Lung (tissue), 12 donors: ENCODE data around the gene ATP10A. TPM values are rescaled to one million over a fixed set of nuclear protein-coding genes. Genes with fewer than 3 reads are reported as not detected.

Experiments
- ATAC-seq: fragments of 200-7000 bp; cut with Tn5 transposase; one replicate; pipeline ENCODE4 v1.9.1; 2020; ENCODE audit warnings: moderate number of reproducible peaks; ENCODE audit not compliant: insufficient read depth, low FRiP score
- DNase-seq, 3 donors: peaks; one replicate each; pipeline ENCODE4 v3.0.0-alpha.2; 2013 to 2017
- H3K27ac ChIP-seq, 2 donors: one replicate each; pipeline ENCODE4 v1.5.1; 2013; ENCODE audit warnings: mild to moderate bottlenecking in 2 of 2, moderate library complexity in 2 of 2, control low read depth in 1 of 2, inconsistent platforms in 1 of 2, low read depth in 1 of 2, low read length in 1 of 2
- H3K27me3 ChIP-seq, 3 donors: one replicate each; pipeline ENCODE4 v1.5.1; 2013; ENCODE audit warnings: low read length in 2 of 3; ENCODE audit not compliant: control insufficient read depth in 3 of 3, insufficient read depth in 3 of 3
- H3K36me3 ChIP-seq, 4 donors: one replicate each; pipeline ENCODE4 v1.5.1; 2013; ENCODE audit warnings: low read length in 4 of 4, mild to moderate bottlenecking in 1 of 4, moderate library complexity in 1 of 4; ENCODE audit not compliant: control insufficient read depth in 4 of 4, insufficient read depth in 4 of 4
- H3K4me1 ChIP-seq, 5 donors: one replicate each; pipeline ENCODE4 v1.5.1; 2013; ENCODE audit warnings: low read length in 5 of 5, mild to moderate bottlenecking in 2 of 5, moderate library complexity in 1 of 5; ENCODE audit not compliant: control insufficient read depth in 5 of 5, insufficient read depth in 5 of 5
- H3K4me3 ChIP-seq: one replicate; pipeline ENCODE4 v1.5.1; 2013; ENCODE audit warnings: mild to moderate bottlenecking, control low read depth, moderate library complexity
- H3K9ac ChIP-seq, 2 donors: one replicate each; pipeline ENCODE4 v1.5.1; 2013; ENCODE audit warnings: low read length in 2 of 2, control low read depth in 1 of 2; ENCODE audit not compliant: insufficient read depth in 1 of 2
- H3K9me3 ChIP-seq, 4 donors: one replicate each; pipeline ENCODE4 v1.5.1; 2013; ENCODE audit warnings: low read length in 3 of 4, mild to moderate bottlenecking in 1 of 4, moderate library complexity in 1 of 4; ENCODE audit not compliant: control insufficient read depth in 4 of 4, insufficient read depth in 3 of 4
- WGBS, 2 donors: extraction: QIAGEN DNeasy Blood & Tissue Kit; methylation state at CpG; one replicate each; pipeline ENCODE4 v1.1.7; 2013; 5-methylcytosine and 5-hydroxymethylcytosine counted together
- polyA plus RNA-seq, 2 donors: library from polyadenylated mRNA; stranded (reverse); fragments of 200-250 nt; gene quantifications; one replicate each; pipeline ENCODE4 v1.2.1, GENCODE V29; 2013
- total RNA-seq, 2 donors: library from RNA; depleted of rRNA in 1 of 2; stranded (reverse); fragments of >200 nt in 1 of 2; gene quantifications; one replicate each; pipeline ENCODE4 v1.2.1, GENCODE V29; 2014 to 2021
- TF ChIP-seq, protein P1 (sequence below): IDR thresholded peaks from 2 replicates; pipeline ENCODE4 v1.5.1; 2012; ENCODE audit warnings: mild to moderate bottlenecking; ENCODE audit errors: control extremely low read depth, extremely low read depth
- donor health status: control.
- donor health status: control.
- donor health status: Bipolar disorder and iron deficiency.
- donor health status: healthy.
- donor health status: DM: yes; HTN: yes; CAD: no.

The ATP10A gene
- total and polyA plus RNA-seq, 4 donors, result 4.5 to 33.7 (median 6.2) TPM

DNA sequence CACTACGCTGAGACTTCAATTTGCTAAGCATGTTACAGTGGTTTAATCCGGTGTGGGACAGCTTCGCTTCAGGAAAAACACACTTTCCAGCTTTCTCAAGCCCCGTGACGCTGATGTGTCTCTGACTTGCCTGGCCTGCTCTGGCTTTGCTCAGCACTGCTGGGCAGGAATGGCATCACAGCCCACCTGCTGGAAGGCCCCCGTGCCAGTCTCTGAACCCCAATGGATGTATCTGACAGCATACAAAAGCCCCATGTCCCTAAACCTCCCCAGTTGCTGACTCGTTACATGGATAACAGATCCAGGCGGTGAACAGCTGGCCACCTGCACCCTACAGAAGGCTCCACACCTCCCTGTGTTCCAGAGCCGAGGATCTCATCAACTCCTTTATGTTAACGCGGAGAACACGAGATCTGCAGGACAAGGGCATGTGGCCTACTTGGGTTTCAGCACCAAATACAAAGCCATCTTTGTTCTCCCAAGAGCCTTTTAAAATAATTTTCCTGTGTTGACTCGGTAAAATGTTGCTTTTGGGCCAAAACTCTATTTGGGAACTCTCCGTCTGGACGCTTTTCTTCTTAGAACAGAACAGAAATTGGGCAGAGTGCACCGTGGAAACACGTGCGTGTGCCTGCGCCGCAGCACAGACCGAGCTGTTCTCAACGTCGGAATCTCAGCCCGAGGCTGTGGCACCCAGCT, 61.4 kb downstream of the ATP10A start:
- Histone ChIP-seq H3K36me3 (peaks cover 0 to 1% (median 0%) of the 10 kb centered on the region in 4 donors), H3K4me1 (peaks cover 0 to 10% (median 3%) of the 10 kb centered on the region in 5 donors), H3K27ac (no peak overlapping the region), H3K9ac (no peak overlapping the region), H3K4me3 (no peak overlapping the region), H3K27me3 (no peaks in the 10 kb centered on the region), H3K9me3 (peaks cover 0 to 2% (median 0%) of the 10 kb centered on the region in 4 donors)
- WGBS, 2 donors, result 80 to 81% methylated on average over 24 of the region's 24 CpGs
- ATAC-seq (no peak), DNase-seq (peak in 1 of 3 donors; percentile 39)
- TF ChIP-seq, protein P1, sequence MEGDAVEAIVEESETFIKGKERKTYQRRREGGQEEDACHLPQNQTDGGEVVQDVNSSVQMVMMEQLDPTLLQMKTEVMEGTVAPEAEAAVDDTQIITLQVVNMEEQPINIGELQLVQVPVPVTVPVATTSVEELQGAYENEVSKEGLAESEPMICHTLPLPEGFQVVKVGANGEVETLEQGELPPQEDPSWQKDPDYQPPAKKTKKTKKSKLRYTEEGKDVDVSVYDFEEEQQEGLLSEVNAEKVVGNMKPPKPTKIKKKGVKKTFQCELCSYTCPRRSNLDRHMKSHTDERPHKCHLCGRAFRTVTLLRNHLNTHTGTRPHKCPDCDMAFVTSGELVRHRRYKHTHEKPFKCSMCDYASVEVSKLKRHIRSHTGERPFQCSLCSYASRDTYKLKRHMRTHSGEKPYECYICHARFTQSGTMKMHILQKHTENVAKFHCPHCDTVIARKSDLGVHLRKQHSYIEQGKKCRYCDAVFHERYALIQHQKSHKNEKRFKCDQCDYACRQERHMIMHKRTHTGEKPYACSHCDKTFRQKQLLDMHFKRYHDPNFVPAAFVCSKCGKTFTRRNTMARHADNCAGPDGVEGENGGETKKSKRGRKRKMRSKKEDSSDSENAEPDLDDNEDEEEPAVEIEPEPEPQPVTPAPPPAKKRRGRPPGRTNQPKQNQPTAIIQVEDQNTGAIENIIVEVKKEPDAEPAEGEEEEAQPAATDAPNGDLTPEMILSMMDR, result no peak

DNA sequence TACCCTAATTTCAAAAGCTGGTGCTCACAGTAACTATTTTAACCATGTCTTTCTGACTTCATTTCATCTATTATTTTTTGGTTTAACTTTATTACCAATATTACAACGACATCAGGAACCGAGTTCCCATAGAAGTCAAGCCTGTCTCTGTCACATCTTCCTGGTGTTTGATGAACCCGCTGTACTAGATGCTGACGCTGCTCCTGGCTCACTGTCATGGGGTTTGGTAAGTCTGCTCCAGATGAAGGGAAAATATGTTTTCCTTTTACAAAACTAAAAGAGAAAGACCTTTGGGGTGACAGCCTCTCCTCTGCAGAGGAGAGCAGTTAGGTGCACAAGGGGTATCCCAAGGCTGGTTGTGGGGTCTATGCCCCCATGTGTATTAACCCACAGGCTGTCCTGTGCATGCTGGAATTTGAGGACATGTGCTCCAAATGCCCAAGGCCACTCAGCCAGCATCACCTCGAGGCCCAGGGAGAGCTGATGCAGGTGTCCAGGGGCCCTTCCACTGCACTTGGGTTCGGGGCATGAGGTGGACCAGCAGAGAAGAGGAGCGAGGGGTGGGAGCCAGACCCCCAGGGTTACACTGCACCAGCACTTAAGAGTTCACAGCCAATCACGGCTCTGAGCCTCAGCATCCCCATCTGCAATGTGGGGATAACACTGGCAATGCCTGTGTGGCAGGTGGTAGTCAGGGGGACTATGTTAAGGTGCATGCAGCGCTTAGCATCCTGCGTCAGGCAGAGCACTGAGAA, 62.2 kb downstream of the ATP10A start:
- H3K4me1 ChIP-seq, result peaks cover 0 to 10% (median 3%) of the 10 kb centered on the region in 5 donors
- WGBS, 2 donors, result 91% methylated on average over 10 of the region's 10 CpGs
- no peak overlapping the region for H3K9ac ChIP-seq
- TF ChIP-seq, protein P1, result no peak
- H3K4me3 ChIP-seq, result no peak overlapping the region
- peaks cover 0 to 1% (median 0%) of the 10 kb centered on the region in 4 donors for H3K36me3 ChIP-seq
- peaks cover 0 to 2% (median 0%) of the 10 kb centered on the region in 4 donors for H3K9me3 ChIP-seq
- no peak overlapping the region for H3K27ac ChIP-seq
- DNase-seq (no peak), ATAC-seq (no peak)
- H3K27me3 ChIP-seq, result no peaks in the 10 kb centered on the region

DNA sequence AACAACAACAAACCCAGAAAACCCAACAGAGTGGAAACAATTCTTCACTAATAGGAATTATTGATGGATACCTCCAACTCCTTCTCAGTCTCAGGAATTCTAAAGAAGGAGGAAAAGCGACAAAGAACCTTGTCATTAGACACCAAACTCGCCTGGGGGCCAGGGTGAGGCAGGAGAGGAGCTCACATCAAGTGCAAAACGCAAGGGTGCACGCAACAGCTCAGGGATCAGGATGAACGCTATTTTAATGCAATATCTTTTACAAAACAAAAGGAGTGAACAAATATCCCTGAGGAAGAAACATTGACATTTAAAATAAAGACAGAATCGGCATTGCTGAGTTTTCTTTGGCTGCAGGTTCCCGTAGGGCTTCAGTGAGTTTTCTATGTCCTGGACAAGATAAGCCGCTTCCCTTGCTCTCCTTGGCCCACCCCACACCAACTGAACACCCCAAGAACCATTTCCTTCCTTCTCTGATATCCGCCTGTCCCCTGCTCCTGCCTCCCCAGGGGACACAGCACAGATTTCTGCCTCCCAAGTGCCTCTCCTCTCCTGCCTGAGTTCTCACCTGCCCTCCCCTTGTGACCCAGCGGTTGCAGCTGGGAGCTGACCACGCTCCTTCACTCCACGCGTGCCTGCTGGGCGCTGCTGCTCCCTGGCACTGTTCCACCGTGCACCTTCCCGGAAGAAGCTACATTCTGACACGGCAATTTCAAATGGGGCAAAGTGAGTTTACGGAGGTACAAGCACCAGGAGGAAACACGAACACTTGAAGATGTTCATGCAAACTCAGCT, 63.0 kb downstream of the ATP10A start:
- Histone ChIP-seq H3K4me1 (peaks cover 0 to 10% (median 3%) of the 10 kb centered on the region in 5 donors), H3K27ac (no peak overlapping the region), H3K36me3 (peaks cover 0 to 1% (median 0%) of the 10 kb centered on the region in 4 donors), H3K27me3 (no peaks in the 10 kb centered on the region), H3K9me3 (peaks cover 0 to 2% (median 0%) of the 10 kb centered on the region in 4 donors), H3K4me3 (no peak overlapping the region), H3K9ac (no peak overlapping the region)
- TF ChIP-seq, protein P1, result no peak
- WGBS, 2 donors, result 47 to 64% methylated on average over 19 of the region's 19 CpGs
- DNase-seq (no peak), ATAC-seq (no peak)
